ENCODE measurements around the gene WDR91.

The WDR91 gene

DNA sequence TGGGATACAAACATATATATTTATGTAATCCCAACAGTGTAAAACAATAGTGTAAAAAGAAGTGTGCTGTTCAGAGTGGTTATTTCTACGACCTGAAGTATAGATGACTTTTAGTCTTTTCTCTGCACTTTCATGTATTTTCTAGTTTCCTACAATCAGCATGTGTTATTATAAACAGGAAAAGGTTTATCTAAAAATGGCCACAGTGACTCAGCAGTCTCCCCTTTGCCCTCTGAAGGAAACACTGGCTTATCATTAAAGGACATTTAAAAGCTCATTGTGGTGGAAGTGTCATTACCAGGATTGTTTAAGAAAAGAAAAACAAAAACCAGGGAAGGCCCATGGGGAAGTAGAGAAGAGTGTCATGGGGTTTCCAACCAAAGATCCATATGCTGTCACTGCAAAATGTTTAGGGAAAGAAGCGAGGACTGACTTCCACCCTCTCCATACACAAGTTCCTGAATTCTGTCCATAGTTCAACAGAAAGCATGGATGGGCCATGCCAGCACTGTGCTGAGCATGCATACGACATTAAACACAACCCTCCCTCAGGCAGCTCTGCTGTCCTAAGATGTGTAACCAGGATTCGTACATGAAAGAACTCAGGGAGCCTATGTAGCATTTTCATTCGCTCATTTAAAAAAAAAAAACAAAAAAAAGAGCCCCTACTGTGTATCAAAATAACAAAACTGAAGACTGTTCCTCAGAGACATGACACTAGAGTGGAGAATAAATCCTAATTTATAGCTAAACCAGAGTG lies 51.0 kb downstream of the WDR91 start:
- TF ChIP-seq, protein P1, sequence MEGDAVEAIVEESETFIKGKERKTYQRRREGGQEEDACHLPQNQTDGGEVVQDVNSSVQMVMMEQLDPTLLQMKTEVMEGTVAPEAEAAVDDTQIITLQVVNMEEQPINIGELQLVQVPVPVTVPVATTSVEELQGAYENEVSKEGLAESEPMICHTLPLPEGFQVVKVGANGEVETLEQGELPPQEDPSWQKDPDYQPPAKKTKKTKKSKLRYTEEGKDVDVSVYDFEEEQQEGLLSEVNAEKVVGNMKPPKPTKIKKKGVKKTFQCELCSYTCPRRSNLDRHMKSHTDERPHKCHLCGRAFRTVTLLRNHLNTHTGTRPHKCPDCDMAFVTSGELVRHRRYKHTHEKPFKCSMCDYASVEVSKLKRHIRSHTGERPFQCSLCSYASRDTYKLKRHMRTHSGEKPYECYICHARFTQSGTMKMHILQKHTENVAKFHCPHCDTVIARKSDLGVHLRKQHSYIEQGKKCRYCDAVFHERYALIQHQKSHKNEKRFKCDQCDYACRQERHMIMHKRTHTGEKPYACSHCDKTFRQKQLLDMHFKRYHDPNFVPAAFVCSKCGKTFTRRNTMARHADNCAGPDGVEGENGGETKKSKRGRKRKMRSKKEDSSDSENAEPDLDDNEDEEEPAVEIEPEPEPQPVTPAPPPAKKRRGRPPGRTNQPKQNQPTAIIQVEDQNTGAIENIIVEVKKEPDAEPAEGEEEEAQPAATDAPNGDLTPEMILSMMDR (conservative IDR thresholded peaks at IDR 0.05; ENCODE audit: low read depth, low read length): no peak
- H3K4me3 ChIP-seq (ENCODE audit: low read length): no peak overlapping the region
- DNase-seq (ENCODE audit: low read depth): no peak

DNA sequence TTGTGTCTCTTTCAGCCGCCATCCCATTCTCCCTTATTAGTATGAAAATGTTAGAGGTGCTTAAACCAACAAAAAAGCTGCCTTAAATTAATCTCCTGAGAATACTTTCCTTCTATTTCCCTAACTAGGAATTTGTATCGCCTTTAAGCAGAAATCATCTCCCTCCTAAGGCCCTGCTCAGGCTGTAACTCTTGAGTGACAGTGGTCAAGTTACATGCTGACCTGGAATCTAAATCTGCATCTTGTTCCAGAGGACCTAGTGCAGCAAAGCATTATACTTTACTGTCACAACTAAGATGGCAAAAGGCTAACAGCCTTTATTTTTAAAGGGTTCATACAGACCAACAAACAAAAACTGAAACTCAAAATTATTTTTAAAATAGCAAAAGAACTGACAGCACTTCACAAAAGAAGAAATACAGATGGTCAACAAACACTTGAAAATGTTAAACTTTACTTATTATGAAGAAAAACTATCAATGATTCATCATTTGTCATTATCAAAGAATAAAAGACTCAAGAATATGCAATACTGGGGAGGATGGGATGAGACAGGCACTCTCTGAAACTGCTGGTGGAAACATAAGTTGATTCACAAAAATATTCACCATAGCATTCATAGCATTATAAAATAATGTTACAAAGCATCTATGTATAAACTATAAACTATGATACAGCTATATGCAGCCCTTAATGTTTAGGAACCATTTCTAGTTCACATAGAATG lies 51.8 kb downstream of the WDR91 start:
- no peak overlapping the region for H3K4me3 ChIP-seq (ENCODE audit: low read length)
- TF ChIP-seq, protein P1 (conservative IDR thresholded peaks at IDR 0.05; ENCODE audit: low read depth, low read length): no peak
- DNase-seq (ENCODE audit: low read depth): no peak

DNA sequence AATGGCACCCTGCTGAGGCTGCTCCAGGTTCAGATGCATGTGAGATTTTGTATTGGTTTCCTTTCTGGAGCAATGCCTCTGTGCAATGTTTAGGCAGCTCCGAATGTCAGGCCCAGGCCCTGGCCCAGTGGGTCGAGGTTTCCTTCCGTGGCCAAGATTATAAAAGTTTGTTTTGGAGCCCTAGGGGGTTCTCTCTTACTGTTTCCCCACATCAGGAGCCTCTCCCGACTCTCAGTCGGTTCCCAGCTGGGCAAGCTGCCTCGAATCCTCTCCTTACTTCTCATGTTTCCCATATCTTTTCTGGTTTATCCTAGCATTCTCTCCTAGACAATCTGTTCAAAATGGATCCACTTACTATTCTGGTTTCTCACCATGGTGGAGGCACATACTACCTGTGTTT lies 52.5 kb downstream of the WDR91 start:
- TF ChIP-seq, protein P1 (conservative IDR thresholded peaks at IDR 0.05; ENCODE audit: low read depth, low read length): no peak
- no peak overlapping the region for H3K4me3 ChIP-seq (ENCODE audit: low read length)
- DNase-seq (ENCODE audit: low read depth): no peak

DNA sequence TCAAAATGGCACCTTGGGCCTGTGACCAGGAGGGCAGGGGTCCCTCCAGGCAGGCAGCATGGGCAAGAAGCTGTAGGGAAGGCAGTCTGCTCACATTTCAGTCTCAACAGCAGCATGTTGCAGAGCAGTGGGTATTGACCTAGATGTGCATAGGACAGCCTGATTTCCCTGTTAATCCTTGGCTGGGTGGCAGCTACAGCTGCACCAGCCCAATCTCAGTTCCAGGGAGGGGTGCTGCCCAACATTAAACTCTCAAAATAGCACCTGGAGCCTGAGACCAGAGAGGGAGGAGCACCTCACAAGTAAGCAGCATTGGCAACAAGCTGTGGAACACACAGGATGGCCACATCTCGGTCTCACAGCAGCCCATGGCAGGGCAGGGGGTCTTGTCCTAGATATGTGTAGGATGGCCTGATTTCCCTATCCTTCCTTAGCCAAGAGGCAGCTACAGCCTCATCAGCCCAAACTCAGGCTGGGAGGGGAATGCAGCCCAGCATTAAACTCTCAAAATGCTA lies 53.1 kb downstream of the WDR91 start:
- DNase-seq (ENCODE audit: low read depth): no peak
- no peak overlapping the region for H3K4me3 ChIP-seq (ENCODE audit: low read length)
- TF ChIP-seq, protein P1 (conservative IDR thresholded peaks at IDR 0.05; ENCODE audit: low read depth, low read length): no peak

DNA sequence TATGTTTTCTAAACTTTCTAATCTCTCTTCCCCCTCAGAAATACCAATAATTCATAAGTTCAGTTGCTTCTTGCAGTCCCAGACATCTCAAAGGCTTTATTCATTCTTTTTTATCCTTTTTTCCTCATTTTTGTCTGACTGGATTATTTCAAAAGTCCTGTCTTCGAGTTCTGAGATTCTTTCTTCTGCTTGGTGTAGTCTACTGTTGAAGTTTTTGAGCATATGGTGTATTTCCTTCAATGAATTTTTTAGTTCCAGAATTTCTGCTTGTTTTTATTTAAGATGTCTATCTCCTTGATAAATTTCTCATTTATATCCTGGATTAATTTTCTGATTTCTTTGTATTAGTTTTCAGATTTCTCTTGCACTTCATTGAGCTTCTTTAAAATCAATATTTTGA lies 55.0 kb downstream of the WDR91 start:
- H3K4me3 ChIP-seq (ENCODE audit: low read length): no peak overlapping the region
- TF ChIP-seq, protein P1 (conservative IDR thresholded peaks at IDR 0.05; ENCODE audit: low read depth, low read length): no peak
- DNase-seq (ENCODE audit: low read depth): no peak

DNA sequence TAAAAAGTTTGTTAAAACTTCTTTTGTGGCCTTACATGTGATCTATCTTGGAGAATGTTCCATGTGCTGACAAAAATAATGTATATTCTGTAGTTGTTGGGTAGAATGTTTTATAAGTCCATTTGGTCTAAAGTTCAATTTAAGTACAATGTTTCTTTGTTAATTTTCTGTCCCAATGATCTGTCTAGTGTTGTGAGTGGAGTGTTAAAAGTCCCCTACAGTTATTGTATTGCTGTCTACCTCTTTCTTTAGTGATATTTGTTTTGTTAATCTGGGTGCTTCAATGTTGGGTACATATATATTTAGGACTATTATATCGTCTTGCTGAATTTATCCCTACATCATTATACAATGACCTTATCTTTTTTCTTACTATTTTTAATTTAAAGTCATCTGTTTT lies 56.6 kb downstream of the WDR91 start:
- no peak overlapping the region for H3K4me3 ChIP-seq (ENCODE audit: low read length)
- TF ChIP-seq, protein P1 (conservative IDR thresholded peaks at IDR 0.05; ENCODE audit: low read depth, low read length): no peak
- no peak for DNase-seq (ENCODE audit: low read depth)

Measured in retinal pigment epithelial cell (primary cell).